Measurements from ENCODE around the gene AK1.

DNA sequence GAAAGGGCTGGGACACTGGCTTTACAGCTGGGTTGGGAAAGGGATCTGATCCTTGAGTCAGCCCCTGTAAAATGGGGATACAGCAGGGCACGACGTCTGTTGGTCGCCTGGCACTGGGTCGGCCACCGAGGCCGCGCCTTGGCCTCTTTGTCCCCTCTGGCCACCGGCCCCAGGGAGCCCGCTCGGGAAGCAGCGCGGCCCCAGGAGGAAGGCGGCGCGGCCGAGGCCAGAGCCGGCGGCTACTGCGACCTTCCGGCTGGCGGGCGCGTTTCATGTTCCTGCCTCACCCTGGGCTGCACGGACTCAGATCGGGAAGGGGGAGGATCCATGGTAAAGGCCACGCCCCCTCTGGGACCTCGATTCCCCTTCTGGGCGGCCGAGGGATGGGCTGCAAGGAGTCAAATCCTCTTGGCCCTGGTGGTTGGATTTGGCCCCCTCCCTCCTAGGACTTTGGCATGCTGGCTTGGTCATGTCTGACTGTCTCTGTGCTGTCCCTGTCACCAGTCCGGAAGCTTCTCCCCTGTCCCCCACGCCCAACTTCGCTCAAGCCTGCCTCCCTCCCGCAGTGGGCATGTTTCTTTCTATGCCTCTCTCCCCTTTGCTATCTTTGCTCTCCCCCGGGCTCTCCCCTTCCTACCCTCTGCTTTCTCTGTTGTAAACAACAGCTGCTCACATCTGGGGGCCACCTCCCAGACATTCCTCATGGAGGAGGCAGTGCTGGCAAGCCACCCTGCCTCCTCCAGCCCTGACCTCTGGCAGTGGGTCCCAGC lies 49.0 kb downstream of the AK1 start:
- TF ChIP-seq, protein P1, sequence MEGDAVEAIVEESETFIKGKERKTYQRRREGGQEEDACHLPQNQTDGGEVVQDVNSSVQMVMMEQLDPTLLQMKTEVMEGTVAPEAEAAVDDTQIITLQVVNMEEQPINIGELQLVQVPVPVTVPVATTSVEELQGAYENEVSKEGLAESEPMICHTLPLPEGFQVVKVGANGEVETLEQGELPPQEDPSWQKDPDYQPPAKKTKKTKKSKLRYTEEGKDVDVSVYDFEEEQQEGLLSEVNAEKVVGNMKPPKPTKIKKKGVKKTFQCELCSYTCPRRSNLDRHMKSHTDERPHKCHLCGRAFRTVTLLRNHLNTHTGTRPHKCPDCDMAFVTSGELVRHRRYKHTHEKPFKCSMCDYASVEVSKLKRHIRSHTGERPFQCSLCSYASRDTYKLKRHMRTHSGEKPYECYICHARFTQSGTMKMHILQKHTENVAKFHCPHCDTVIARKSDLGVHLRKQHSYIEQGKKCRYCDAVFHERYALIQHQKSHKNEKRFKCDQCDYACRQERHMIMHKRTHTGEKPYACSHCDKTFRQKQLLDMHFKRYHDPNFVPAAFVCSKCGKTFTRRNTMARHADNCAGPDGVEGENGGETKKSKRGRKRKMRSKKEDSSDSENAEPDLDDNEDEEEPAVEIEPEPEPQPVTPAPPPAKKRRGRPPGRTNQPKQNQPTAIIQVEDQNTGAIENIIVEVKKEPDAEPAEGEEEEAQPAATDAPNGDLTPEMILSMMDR (IDR thresholded peaks at IDR 0.05): peak in 4 of 6 experiments; percentile 5 to 26 (median 18)
- TF ChIP-seq POLR2A (IDR thresholded peaks at IDR 0.05): peak; percentile 58 to 80

All from adrenal gland (tissue), 5 donors.